HEK293 (cell line): ENCODE results near the gene KPNA1.
A peak's percentile ranks its signal among the peaks of the same experiment; 100 is the strongest.

Experiments used
- CTCF ChIP-seq: fragments of 450-650 bp; formaldehyde crosslinking; IDR thresholded peaks from 2 replicates; pipeline ENCODE4 v1.5.1; 2016; ENCODE audit warnings: missing biosample characterization, missing genetic modification characterization
- EGR2 ChIP-seq: fragments of 450-650 bp; formaldehyde crosslinking; IDR thresholded peaks from 2 replicates; pipeline ENCODE4 v1.5.1; 2016; ENCODE audit warnings: low read depth, missing biosample characterization, missing genetic modification characterization
- FEZF1 ChIP-seq: fragments of 450-650 bp; formaldehyde crosslinking; IDR thresholded peaks from 2 replicates; pipeline ENCODE4 v1.5.1; 2016; ENCODE audit warnings: missing biosample characterization, missing genetic modification characterization
- GFI1B ChIP-seq: fragments of 450-650 bp; formaldehyde crosslinking; IDR thresholded peaks from 2 replicates; pipeline ENCODE4 v1.5.1; 2016; ENCODE audit warnings: missing biosample characterization, missing genetic modification characterization
- INSM2 ChIP-seq: fragments of 450-650 bp; formaldehyde crosslinking; IDR thresholded peaks from 2 replicates; pipeline ENCODE4 v1.5.1; 2016; ENCODE audit warnings: missing biosample characterization, missing genetic modification characterization
- PBX3 ChIP-seq: sonication (generic); formaldehyde crosslinking; IDR thresholded peaks from 2 replicates; pipeline ENCODE4 v1.8.1; 2022; ENCODE audit warnings: mild to moderate bottlenecking, moderate library complexity, missing genetic modification reagents
- SP7 ChIP-seq: fragments of 450-650 bp; formaldehyde crosslinking; IDR thresholded peaks from 2 replicates; pipeline ENCODE4 v1.5.1; 2016; ENCODE audit warnings: missing biosample characterization, missing genetic modification characterization
- YY2 ChIP-seq: fragments of 450-650 bp; formaldehyde crosslinking; IDR thresholded peaks from 2 replicates; pipeline ENCODE4 v1.5.1; 2016; ENCODE audit warnings: missing biosample characterization, missing genetic modification characterization
- ZBTB1 ChIP-seq: fragments of 450-650 bp; formaldehyde crosslinking; IDR thresholded peaks from 2 replicates; pipeline ENCODE4 v1.5.1; 2016; ENCODE audit warnings: missing biosample characterization, missing genetic modification characterization
- ZBTB8A ChIP-seq: fragments of 450-650 bp; formaldehyde crosslinking; IDR thresholded peaks from 2 replicates; pipeline ENCODE4 v1.5.1; 2016; ENCODE audit warnings: missing biosample characterization, missing genetic modification characterization
- ZNF138 ChIP-seq: fragments of 450-650 bp; formaldehyde crosslinking; IDR thresholded peaks from 2 replicates; pipeline ENCODE4 v1.5.1; 2016; ENCODE audit warnings: missing biosample characterization, missing genetic modification characterization, borderline replicate concordance
- ZNF148 ChIP-seq: fragments of 450-650 bp; formaldehyde crosslinking; IDR thresholded peaks from 2 replicates; pipeline ENCODE4 v1.5.0; 2017; ENCODE audit warnings: missing biosample characterization, missing genetic modification characterization, borderline replicate concordance
- ZNF175 ChIP-seq: fragments of 450-650 bp; formaldehyde crosslinking; IDR thresholded peaks from 2 replicates; pipeline ENCODE4 v1.5.1; 2016; ENCODE audit warnings: missing biosample characterization, missing genetic modification characterization
- ZNF18 ChIP-seq: fragments of 450-650 bp; formaldehyde crosslinking; IDR thresholded peaks from 2 replicates; pipeline ENCODE4 v1.5.1; 2016; ENCODE audit warnings: missing biosample characterization, missing genetic modification characterization
- ZNF184 ChIP-seq: fragments of 450-650 bp; IDR thresholded peaks from 2 replicates; pipeline ENCODE4 v1.5.1; 2018; ENCODE audit warnings: missing biosample characterization, mild to moderate bottlenecking, missing genetic modification characterization
- ZNF2 ChIP-seq: fragments of 450-650 bp; formaldehyde crosslinking; IDR thresholded peaks from 2 replicates; pipeline ENCODE4 v1.5.1; 2016; ENCODE audit warnings: missing biosample characterization, missing genetic modification characterization
- ZNF202 ChIP-seq: fragments of 450-650 bp; formaldehyde crosslinking; IDR thresholded peaks from 2 replicates; pipeline ENCODE4 v1.5.1; 2016; ENCODE audit warnings: missing biosample characterization, missing genetic modification characterization, borderline replicate concordance
- ZNF211 ChIP-seq: fragments of 450-650 bp; formaldehyde crosslinking; IDR thresholded peaks from 2 replicates; pipeline ENCODE4 v1.5.1; 2016; ENCODE audit warnings: low read depth, missing biosample characterization, missing genetic modification characterization
- ZNF214 ChIP-seq: fragments of 450-650 bp; formaldehyde crosslinking; IDR thresholded peaks from 2 replicates; pipeline ENCODE4 v1.5.1; 2017; ENCODE audit warnings: missing biosample characterization, mild to moderate bottlenecking, missing genetic modification characterization, borderline replicate concordance
- ZNF24 ChIP-seq: fragments of 450-650 bp; formaldehyde crosslinking; IDR thresholded peaks from 2 replicates; pipeline ENCODE4 v1.5.1; 2016; ENCODE audit warnings: missing biosample characterization, missing genetic modification characterization
- ZNF266 ChIP-seq: fragments of 450-650 bp; formaldehyde crosslinking; IDR thresholded peaks from 2 replicates; pipeline ENCODE4 v1.5.1; 2016; ENCODE audit warnings: missing biosample characterization, missing genetic modification characterization, low read depth
- ZNF292 ChIP-seq: fragments of 450-650 bp; formaldehyde crosslinking; IDR thresholded peaks from 2 replicates; pipeline ENCODE4 v1.5.1; 2016; ENCODE audit warnings: low read depth, missing biosample characterization, missing genetic modification characterization, borderline replicate concordance
- ZNF426 ChIP-seq: fragments of 450-650 bp; formaldehyde crosslinking; IDR thresholded peaks from 2 replicates; pipeline ENCODE4 v1.5.1; 2017; ENCODE audit warnings: missing biosample characterization, missing genetic modification characterization, mild to moderate bottlenecking, inconsistent platforms, moderate library complexity
- ZNF558 ChIP-seq: fragments of 450-650 bp; formaldehyde crosslinking; IDR thresholded peaks from 2 replicates; pipeline ENCODE4 v1.5.1; 2016; ENCODE audit warnings: missing biosample characterization, missing genetic modification characterization
- ZNF561 ChIP-seq: fragments of 450-650 bp; IDR thresholded peaks from 2 replicates; pipeline ENCODE4 v1.5.1; 2018; ENCODE audit warnings: missing biosample characterization, missing genetic modification characterization, borderline replicate concordance
- ZNF610 ChIP-seq: fragments of 450-650 bp; formaldehyde crosslinking; IDR thresholded peaks from 2 replicates; pipeline ENCODE4 v1.5.1; 2016; ENCODE audit warnings: missing biosample characterization, missing genetic modification characterization, borderline replicate concordance
- ZNF623 ChIP-seq: fragments of 450-650 bp; formaldehyde crosslinking; IDR thresholded peaks from 2 replicates; pipeline ENCODE4 v1.5.1; 2016; ENCODE audit warnings: missing biosample characterization, missing genetic modification characterization
- ZNF658 ChIP-seq: fragments of 450-650 bp; formaldehyde crosslinking; IDR thresholded peaks from 2 replicates; pipeline ENCODE4; 2016; ENCODE audit warnings: missing biosample characterization, missing genetic modification characterization
- ZNF677 ChIP-seq: fragments of 450-650 bp; IDR thresholded peaks from 2 replicates; pipeline ENCODE4 v1.5.0; 2018; ENCODE audit warnings: missing biosample characterization, mild to moderate bottlenecking, missing genetic modification characterization, moderate library complexity
- ZNF701 ChIP-seq: fragments of 450-650 bp; formaldehyde crosslinking; IDR thresholded peaks from 2 replicates; pipeline ENCODE4 v1.5.1; 2016; ENCODE audit warnings: missing biosample characterization, missing genetic modification characterization
- ZNF777 ChIP-seq: fragments of 450-650 bp; formaldehyde crosslinking; IDR thresholded peaks from 2 replicates; pipeline ENCODE4 v1.5.1; 2017; ENCODE audit warnings: missing biosample characterization, missing genetic modification characterization, borderline replicate concordance
- ZSCAN4 ChIP-seq: fragments of 450-650 bp; formaldehyde crosslinking; IDR thresholded peaks from 2 replicates; pipeline ENCODE4 v1.5.1; 2017; ENCODE audit warnings: missing biosample characterization, missing genetic modification characterization

The KPNA1 gene

GRCh38 chr3:122466701-122467240 lies 48.0 kb downstream of the KPNA1 start (continued):
- TF ChIP-seq ZNF18 (tag by site-specific recombination), result no peak
- no peak for TF ChIP-seq ZNF777 (tag by site-specific recombination)
- no peak for TF ChIP-seq INSM2 (tag by site-specific recombination)
- no peak for TF ChIP-seq ZNF701 (tag by site-specific recombination)
- TF ChIP-seq ZNF426 (tag by site-specific recombination), result peak; percentile 78
- no peak for TF ChIP-seq ZNF175
- TF ChIP-seq ZNF292 (tag by site-specific recombination), result 0 out of 2 replicates have a peak, but pooled peaks have one; percentile 26
- no peak for TF ChIP-seq CTCF (tag by site-specific recombination)
- TF ChIP-seq ZNF610, result no peak
- TF ChIP-seq ZNF148 (tag by site-specific recombination), result no peak
- TF ChIP-seq GFI1B (tag by site-specific recombination), result no peak
- no peak for TF ChIP-seq ZNF2 (tag by site-specific recombination)
- no peak for TF ChIP-seq ZNF561 (tag by site-specific recombination)
- no peak for TF ChIP-seq ZNF138 (tag by site-specific recombination)
- no peak for TF ChIP-seq ZSCAN4
- TF ChIP-seq ZNF202 (tag by site-specific recombination), result 0 out of 2 replicates have a peak, but pooled peaks have one; percentile 22
- TF ChIP-seq ZBTB1 (tag by site-specific recombination), result 0 out of 2 replicates have a peak, but pooled peaks have one; percentile 62
- TF ChIP-seq ZNF677 (tag by site-specific recombination), result no peak
- TF ChIP-seq ZNF211 (tag by site-specific recombination), result no peak
- TF ChIP-seq PBX3 (CRISPR knock-in tag), result no peak
- TF ChIP-seq ZNF658 (tag by site-specific recombination), result no peak
- TF ChIP-seq ZNF266 (tag by site-specific recombination), result peak; percentile 45; the same call in 1 of the 2 replicates
- TF ChIP-seq ZNF558, result peak; percentile 58; the same call in 1 of the 2 replicates
- TF ChIP-seq ZNF623 (tag by site-specific recombination), result peak; percentile 69
- no peak for TF ChIP-seq FEZF1 (tag by site-specific recombination)
- TF ChIP-seq ZNF184 (tag by site-specific recombination), result no peak
- TF ChIP-seq ZNF214 (tag by site-specific recombination), result no peak
- peak; percentile 66 for TF ChIP-seq ZBTB8A (tag by site-specific recombination)
- TF ChIP-seq EGR2, result no peak
- no peak for TF ChIP-seq YY2 (tag by site-specific recombination)
- no peak for TF ChIP-seq ZNF24 (tag by site-specific recombination)
- no peak for TF ChIP-seq SP7
